CD4-positive, alpha-beta T cell treated with Interleukin-6 at 100 ng/mL for 8 hours (primary cell): ENCODE data around the gene FUCA2.

Source experiments
- DNase-seq: peaks from one replicate; pipeline ENCODE4 v3.0.0-alpha.2; 2020; ENCODE audit warnings: mixed read lengths, low spot score

Gene FUCA2, protein sequence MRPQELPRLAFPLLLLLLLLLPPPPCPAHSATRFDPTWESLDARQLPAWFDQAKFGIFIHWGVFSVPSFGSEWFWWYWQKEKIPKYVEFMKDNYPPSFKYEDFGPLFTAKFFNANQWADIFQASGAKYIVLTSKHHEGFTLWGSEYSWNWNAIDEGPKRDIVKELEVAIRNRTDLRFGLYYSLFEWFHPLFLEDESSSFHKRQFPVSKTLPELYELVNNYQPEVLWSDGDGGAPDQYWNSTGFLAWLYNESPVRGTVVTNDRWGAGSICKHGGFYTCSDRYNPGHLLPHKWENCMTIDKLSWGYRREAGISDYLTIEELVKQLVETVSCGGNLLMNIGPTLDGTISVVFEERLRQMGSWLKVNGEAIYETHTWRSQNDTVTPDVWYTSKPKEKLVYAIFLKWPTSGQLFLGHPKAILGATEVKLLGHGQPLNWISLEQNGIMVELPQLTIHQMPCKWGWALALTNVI

DNA sequence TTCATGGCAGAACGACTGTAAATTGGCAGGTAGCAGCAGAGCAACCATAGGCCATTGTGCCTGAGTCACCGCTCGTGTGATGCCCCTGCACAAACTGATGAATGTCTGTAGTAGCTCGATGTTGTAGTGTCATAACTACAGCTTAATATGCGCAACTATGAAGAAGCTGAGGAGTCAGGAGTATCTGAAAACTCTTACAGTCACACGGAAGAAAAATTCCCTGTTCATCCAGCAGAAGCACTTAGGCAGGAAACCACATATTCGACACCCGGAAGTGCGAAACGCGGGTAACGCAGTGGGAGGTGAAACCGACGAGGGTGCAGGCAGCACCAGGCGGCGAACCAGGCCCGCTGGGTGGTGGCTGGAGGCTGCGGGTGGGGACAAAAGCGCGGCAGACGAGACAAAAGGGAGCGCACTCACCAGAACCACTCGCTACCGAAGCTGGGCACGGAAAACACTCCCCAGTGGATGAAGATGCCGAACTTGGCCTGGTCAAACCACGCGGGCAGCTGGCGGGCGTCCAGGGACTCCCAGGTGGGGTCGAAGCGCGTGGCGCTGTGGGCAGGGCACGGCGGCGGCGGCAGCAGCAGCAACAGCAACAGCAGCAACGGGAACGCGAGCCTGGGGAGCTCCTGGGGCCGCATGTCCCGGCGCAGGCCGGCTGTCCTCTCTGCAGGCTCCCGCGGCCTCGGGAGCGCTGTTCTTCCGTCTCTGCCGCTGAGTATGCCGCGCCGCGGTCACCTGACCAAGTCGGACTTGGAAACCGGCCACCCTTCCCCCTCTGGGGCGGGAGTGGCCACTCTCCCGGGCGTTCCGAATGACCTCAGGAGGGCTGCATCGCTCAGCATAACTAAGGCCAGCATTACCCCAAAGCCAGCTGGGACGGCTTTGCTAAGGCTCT is at the start of gene FUCA2:
Gene FUCA2, minus strand, starts transcription at position 730 of the 901 bp plus-strand sequence. Its CDS starts 86 bp downstream, at position 644.
- peak; percentile 59 for DNase-seq

DNA sequence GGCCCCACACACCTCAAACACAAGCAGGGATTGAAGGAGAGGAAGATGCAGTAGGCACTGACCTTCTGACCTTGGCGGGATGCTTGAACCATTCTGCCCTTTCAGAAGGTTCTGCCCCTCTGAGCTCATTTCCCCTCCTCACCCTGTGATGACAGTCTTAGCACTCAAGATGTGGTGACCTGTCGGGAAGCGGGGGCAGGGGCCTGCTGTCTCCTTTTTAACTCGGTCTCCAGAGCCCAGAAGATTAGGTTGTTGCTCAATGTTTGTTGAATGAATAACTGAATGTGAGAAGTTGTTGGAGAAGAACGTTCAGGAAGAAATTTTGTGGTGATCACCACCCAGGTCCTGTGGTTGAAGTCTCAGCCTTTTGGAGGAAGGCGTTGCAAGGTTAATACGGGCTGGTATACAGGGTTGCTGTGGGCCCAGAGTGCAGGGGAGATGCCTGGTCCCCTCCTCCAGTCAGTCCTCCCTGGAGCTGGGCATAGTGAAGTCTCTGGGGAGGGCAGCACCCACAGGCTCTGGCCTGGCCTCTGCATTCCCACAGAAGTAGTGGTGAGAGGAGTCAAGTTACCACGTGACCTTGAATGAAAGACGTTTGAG is 49.7 kb upstream of the FUCA2 start:
- no peak for DNase-seq

DNA sequence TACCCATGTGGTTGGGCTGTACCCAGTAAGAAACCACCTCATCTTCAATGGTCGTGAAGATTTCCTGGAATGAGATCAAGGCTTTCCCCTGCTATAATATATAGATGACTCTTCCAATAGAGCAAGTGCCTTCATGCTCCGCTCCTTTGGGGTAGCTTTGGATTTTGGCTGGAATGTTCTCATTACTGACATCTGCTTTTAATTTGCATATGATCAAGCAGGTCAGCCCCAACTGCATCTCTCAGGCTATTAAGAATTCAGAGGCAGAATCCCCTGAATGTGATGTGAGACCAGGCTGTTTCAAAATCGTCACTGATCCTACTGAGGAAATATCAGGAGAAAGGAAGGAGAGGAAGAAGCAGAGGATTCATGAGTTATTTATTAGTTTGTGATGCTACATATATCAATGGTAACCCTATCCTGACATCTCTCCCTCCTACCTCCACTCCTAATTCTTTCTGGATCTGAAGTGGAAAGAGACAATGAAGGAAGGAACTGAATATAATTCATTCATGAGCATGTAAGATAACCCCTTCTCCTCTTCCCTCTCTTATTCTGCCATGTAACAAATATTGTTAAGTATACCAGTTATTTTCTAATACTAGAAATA is 47.6 kb upstream of the FUCA2 start:
- DNase-seq: no peak

DNA sequence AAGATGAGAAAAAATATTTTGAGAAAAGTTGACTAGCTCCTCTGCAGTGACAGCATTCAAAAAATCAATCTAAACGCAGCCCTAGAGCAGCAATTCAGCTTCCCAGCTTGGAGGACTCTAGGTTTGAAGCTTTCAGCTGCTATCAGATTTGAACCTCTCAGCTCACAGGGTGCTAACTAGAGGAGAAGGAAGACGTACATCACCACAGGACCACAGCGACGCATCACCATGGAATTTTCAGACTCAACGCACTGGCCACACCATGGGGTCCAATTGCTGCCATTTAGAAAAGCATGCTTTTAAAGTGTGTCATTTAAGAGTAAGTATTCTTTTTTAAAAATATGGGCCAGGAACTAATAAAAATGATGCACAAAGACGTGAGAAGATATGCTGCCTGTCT is 45.0 kb upstream of the FUCA2 start:
- no peak for DNase-seq

DNA sequence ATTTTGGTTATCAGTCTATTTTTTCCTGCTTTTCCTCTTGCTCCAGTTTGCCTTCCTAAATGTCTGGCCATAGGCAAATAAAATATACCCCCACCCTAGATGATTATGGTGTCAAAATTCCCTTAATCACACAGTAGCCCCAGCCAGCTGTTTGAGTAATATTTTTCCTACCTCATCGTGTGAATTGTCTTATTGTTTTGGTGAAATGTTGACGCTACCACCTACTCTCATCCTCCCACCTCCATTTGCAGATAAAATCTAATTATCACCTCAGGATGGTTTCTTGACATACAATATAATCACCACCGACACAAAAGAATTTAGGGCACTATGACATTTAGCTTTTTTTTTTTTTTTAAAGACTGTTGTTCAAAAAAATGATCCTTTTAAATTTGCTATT is 44.1 kb upstream of the FUCA2 start:
- no peak for DNase-seq

DNA sequence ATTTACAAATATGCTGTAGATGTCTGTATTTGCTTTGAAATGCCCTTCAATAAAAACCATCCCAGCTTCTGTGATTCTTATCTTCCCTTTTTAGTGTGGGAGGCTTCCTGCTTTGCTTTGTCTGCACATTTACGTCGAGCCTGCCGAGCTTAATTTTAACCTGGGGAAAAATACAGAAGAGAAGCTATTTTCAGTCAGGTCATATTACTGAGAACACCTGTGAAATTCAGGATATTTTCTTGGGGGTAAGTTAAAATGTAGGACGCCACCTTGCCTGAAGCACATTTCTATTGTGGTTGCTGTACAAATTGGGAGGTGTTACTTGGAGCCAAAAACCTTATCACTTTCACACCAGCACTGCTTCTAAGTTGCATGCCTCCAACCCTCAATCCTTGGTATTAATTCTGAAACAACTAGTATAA is 43.6 kb upstream of the FUCA2 start:
- no peak for DNase-seq

DNA sequence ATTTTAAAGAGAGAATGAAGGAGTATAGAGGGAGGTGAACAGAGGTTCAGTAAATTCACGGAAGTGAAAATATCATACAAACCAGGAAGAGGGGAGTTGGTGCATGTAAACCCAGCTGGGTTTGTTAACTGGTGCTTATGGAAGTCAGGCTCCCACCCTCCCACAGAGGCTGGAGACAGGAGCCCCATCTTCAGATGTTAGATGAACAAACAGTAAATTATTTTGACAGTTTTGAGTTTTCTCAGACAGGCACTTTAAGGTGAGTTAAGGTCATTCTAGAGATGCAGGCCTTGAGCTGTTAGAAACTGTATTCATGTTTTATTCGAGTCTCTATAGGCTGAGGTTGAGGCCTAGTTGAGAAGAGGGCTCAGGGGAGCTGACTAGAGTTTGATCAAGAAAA is 41.8 kb upstream of the FUCA2 start:
- no peak for DNase-seq

DNA sequence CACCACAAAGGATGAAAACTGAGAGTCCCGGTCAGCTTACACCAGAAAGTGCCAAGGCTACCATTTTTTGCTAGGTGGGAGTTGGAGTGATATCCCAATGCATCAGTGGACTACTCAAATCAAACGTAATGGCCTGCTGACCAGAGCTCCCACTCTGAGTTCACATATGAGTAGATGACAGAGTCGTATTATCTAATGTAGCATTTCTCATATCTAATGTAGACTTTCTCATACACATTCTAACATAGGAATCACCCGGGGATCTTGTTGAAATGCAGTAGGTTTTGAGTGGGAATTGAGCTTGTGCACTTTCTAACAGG is 38.4 kb upstream of the FUCA2 start:
- no peak for DNase-seq

DNA sequence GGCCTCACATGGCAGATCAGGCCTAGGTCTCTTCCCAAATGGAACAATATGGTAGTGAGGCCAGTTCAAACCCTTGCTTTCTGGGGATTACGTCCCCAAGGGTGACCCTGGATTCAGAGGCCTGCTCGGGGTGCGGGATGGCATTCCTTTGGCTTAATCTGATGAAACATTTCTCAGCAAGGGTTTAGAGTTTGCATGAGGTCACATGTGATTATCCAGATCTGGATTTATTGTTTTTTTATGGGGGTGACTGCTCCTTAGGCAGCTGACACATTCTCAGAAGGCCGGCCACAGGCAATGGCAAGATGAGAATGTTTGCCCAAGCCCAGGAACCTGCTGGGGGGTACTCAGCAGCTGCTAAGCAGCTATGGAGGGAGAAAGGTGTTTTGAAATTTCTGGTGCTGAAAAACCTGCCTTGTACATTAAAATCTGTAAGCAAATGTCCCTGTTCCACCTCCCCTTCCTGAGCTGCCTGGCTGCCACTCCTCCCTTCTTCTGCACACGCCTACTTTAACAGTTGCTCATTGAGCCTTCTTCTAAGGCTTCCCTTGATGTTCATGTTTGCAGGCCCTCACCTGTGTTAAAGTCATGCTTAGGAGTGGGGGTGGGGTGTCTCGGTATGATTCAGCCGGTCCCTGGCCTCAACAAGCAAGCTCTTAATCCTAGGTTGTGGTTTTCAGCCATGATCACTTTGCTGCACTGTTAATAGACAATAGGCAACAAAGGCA is 37.9 kb upstream of the FUCA2 start:
- DNase-seq: peak; percentile 67

DNA sequence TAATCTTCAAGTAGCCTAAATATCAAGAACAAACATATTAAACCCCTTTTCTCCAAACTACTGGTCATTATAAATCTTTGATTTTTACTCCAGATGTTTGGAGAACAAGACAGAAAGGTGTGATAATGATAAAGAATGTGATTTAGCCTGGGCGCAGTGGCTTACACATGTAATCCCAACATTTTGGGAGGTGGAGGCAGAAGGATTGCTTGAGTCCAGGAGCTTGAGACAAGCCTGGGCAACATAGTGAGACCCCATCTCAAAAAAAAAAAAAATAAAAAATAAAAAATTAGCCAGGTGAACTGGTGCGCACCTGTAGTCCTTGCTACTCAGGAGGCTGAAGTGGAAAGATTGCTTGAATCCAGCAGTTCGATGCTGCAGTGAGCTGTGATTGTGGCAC is 35.1 kb upstream of the FUCA2 start:
- DNase-seq: no peak

DNA sequence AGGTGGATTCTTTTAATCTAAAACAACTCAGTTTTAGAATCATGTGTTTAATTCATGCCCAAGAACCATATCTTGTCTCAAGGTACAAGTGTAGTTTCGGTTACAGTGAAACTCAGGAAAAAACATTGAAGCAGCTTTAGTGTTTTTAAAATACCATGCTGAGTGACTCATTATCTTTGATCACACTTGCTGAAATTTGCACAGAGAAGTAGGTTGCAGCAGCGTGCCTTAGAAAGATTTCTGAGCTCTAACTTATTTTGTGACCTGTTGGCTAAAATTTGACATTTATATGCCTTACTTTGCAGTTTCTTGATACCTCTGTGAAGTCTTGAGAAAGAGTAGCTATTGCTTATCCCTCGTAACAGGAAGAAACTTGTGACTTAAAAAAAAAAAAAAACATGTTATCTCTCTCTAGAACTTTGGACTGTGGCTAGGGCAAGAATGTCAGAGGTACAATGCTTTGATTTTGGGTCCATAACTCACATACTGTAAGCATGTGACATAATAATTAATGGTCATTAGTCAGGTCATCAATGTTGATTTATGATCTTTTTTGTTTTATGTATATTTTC is 34.5 kb upstream of the FUCA2 start:
- peak; percentile 59 for DNase-seq

DNA sequence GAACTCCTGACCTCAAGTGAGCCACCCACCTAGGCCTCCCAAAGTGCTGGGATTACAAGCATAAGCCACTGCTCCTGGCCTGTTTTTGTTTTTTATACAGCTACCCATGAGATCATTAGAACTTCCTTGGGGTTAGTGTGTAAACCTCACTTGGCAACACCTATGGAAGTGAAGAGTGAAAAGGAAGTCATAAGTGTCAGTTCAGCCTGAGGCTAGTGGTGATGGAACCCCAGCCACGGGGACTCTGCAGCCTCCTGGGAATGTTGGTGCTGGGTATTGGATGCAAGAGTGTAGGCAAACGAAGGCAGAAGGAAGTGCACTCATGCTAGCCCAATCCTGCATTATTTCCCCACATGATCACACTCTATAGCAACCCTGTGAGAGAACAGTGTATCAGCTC is 33.6 kb upstream of the FUCA2 start:
- no peak for DNase-seq

DNA sequence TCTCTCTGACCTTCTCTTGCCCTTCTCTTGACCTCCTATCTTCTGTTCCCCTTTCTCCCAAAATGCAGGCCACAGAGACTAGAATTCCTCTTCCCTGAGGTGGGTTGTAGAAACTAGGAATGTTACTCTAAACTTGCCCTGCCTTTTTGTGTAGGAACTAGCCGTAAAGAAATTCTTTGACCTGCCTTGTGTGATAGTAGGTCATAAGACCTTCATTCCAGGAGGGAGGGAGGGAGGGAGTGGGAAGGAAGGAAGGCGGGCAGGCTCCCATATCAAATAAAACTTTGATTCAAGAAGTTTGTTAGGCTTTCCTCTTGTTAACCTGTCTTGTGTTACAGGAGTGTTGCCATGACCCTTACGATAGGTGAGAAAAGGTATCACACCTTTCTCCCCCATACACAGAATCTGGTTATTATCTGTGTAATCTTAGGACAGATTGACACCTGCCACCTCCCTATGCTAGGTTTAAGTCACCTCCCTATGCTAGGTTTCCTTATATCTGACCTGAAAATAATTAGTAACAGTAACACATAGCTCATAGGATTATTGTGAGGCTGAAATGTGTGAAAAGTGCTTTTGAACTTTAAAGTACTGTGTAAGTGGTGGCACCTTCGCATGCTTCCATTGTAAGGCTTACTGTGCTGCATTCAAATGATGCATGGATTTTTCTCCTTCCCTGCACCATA is 32.6 kb upstream of the FUCA2 start:
- no peak for DNase-seq

DNA sequence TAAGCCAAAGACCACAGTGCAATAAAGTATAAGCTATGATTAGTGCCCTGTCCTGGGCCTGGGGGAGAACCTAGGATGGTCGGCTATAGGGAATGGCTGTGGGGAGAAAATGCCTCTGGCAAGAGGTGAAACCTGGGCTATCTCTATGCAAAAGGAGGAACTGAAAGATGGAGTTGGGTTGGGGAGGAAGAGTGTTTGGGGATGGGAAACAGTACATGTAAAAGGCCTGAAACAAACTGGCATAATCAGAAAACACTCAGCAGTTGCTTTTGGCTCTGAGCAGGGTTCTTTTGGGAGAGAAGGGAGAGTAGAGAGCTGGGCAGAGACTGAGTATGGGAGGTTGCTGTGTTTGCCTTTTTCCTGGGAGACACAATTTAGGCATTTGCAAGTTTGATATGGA is 31.9 kb upstream of the FUCA2 start:
- DNase-seq: no peak

DNA sequence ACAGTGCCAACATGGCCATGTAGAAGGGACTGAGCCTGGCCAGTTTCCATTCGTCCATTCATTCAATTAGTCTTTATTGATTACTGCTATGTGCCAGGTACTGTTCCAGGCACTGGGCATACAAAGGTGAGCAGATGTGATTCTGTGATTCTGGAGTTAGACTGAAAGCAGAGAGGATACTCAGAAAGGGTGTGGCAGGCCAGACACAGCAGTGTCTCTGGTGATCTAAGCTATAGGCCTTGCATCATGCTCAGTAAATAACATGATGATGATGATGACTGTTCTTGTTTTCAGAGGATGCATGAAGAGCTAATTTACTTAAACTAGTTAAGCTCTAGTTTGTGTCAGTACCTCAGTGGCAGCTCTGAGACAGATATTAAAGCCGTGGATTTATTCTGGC is 31.4 kb upstream of the FUCA2 start:
- no peak for DNase-seq

DNA sequence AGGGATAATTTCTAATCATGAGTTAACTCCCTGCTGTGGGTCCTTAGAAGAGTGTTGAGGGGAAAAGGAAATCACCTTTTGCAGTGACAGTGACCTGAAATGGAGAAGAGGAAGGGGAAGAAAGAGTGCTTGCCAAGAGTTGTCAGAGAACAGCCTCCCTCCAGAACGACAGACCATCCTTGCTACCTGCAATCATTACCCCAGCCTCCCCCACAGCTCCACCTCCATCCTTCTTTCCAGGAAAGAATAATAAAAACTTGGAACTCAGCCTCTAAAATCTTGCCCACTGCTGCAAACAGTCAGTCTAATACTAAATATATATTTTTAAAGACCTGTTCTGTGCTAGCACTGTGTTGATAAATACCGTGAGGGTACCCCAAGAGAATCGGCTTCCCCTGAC is 28.7 kb upstream of the FUCA2 start:
- no peak for DNase-seq

DNA sequence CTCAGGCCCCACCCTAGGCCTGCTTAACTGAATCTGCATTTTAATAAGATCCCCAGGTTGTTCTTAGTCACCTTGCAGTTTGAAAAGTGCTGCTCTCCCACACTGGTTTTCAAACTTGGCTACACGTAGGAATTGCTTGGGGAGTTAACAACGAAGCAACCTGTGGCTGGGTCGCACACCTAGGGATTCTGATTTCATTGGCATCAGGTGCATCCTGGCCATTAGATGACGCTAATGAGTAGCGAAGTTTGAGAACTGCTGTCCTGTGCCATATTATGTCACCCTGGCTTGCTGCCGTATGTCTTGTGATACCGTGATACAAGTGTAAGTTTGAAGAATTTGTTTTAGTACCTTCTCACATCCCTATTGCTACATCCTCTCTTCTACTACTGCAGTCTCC is 28.2 kb upstream of the FUCA2 start:
- peak; percentile 31 for DNase-seq

DNA sequence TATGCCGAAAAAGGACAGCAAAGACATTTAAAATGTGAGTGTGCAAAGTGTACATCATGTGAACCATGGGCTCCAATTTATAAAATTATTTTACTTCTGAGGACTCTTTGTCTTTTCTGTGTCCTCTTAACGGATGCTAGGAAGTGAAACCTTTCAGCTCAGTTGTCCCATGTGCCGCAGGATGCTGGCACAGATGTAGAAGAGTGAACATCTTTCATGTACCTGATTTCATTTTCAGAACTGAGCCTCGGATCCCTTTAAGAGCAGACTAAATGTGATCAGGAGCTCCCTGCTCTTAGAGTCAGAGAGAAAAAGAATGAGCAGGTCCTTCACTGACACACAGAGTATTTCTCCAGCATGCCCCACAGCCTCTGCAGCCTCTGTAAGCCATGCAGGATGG is 27.6 kb upstream of the FUCA2 start:
- DNase-seq: no peak

DNA sequence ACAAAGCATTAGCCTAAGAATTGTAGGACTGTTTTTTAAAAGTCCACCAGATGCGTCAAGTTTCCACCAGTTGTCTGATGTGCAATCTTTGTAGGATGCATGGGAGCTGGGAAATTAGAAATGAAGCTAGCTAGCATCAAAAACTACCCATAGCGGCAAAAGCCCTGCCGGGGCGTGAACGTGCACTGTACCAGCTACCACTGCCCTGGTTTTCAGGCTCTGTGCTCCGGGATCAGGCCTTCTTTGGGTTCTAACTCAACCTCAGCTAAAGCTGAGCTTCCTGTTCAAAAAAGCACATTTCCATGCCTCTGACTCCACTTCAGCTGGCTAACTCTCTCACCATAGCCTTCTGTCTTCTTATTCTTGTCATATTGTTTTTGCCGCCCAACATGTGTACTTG is 26.9 kb upstream of the FUCA2 start:
- no peak for DNase-seq

DNA sequence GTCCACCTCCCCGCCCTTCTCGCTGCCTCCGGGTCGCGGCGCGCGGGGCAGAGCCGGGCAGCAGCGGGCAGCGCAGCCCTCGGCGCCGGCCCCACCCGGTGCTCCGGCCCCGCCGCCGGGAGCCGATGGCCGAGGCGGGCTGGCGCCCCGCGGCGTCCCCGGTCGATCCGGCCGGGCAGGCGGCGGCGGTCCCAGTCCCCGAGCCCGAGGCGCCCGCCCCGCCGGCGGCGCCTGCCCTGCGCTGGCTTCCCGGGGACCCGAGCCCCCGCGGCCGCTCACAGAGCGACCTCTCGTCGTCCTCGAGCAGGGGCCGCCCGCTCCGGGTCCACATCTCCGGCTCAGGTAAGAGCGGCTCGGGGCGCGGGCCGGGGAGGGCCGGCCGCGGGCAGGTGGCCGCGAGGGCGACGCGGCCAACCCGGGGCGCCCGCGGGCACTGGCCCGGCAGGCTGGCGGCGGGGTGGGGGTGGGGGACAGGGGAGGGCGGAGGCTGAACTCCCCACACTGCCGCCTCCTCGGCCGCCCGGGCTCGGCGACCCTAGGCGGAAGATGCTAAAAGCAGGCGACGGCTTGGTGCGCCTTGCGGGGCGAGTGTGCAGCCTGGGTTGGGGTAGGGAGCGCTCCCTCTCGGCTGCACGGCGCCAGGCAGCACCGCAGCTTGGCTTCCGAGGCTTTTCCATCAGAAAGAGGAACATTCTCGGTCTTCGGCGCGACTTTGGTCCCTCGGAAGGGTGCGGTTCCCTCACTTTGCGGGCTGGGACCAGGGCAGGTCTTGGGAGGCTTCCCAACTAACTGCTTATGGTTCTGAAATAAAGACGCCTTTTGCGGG is 25.6 kb upstream of the FUCA2 start:
- peak; percentile 63 for DNase-seq
